ENCODE results near the gene PAIP1.

PAIP1 gene

GRCh38 chr5:43572357-43572756 lies 15.5 kb upstream of the PAIP1 start:
- DNase-seq (ENCODE audit: low read depth): no peak
- TF ChIP-seq POLR2A (IDR thresholded peaks at IDR 0.05; ENCODE audit: extremely low read depth, insufficient read length) (no peak), MYC (IDR thresholded peaks at IDR 0.05; ENCODE audit: low read depth, low read length) (no peak), CTCF (IDR thresholded peaks at IDR 0.05; ENCODE audit: low read depth, low read length) (no peak), MAX (IDR thresholded peaks at IDR 0.05; ENCODE audit: low read depth, low read length) (no peak)
- H3K4me3 ChIP-seq (ENCODE audit: low read depth, low read length): no peak overlapping the region

- no peak for DNase-seq (ENCODE audit: low read depth)
- H3K4me3 ChIP-seq (ENCODE audit: low read depth, low read length): no peak overlapping the region
- TF ChIP-seq MAX (IDR thresholded peaks at IDR 0.05; ENCODE audit: low read depth, low read length): no peak
- TF ChIP-seq MYC (IDR thresholded peaks at IDR 0.05; ENCODE audit: low read depth, low read length): no peak
- TF ChIP-seq POLR2A (IDR thresholded peaks at IDR 0.05; ENCODE audit: extremely low read depth, insufficient read length): no peak
- no peak for TF ChIP-seq CTCF (IDR thresholded peaks at IDR 0.05; ENCODE audit: low read depth, low read length)
Observed at GRCh38 chr5:43571237-43571636, 14.4 kb upstream of the PAIP1 start.

- DNase-seq (ENCODE audit: low read depth): no peak
- no peak overlapping the region for H3K4me3 ChIP-seq (ENCODE audit: low read depth, low read length)
- no peak for TF ChIP-seq CTCF (IDR thresholded peaks at IDR 0.05; ENCODE audit: low read depth, low read length)
Observed at GRCh38 chr5:43570450-43571158, 13.7 kb upstream of the PAIP1 start.

GRCh38 chr5:43569236-43569746 lies 12.4 kb upstream of the PAIP1 start:
- TF ChIP-seq CTCF (IDR thresholded peaks at IDR 0.05; ENCODE audit: low read depth, low read length): no peak
- no peak for TF ChIP-seq MYC (IDR thresholded peaks at IDR 0.05; ENCODE audit: low read depth, low read length)
- TF ChIP-seq MAX (IDR thresholded peaks at IDR 0.05; ENCODE audit: low read depth, low read length): no peak
- no peak for TF ChIP-seq POLR2A (IDR thresholded peaks at IDR 0.05; ENCODE audit: extremely low read depth, insufficient read length)
- H3K4me3 ChIP-seq (ENCODE audit: low read depth, low read length): no peak overlapping the region
- no peak for DNase-seq (ENCODE audit: low read depth)

GRCh38 chr5:43567967-43568366 lies 11.1 kb upstream of the PAIP1 start:
- no peak for TF ChIP-seq CTCF (IDR thresholded peaks at IDR 0.05; ENCODE audit: low read depth, low read length)
- TF ChIP-seq POLR2A (IDR thresholded peaks at IDR 0.05; ENCODE audit: extremely low read depth, insufficient read length): no peak
- TF ChIP-seq MAX (IDR thresholded peaks at IDR 0.05; ENCODE audit: low read depth, low read length): no peak
- no peak for TF ChIP-seq MYC (IDR thresholded peaks at IDR 0.05; ENCODE audit: low read depth, low read length)

GRCh38 chr5:43565043-43565442 lies 8.2 kb upstream of the PAIP1 start:
- no peak for DNase-seq (ENCODE audit: low read depth)
- H3K4me3 ChIP-seq (ENCODE audit: low read depth, low read length): no peak overlapping the region
- no peak for TF ChIP-seq MAX (IDR thresholded peaks at IDR 0.05; ENCODE audit: low read depth, low read length)

More at GRCh38 chr5:43567967-43568366, 11.1 kb upstream of the PAIP1 start:
- DNase-seq (ENCODE audit: low read depth): no peak
- no peak overlapping the region for H3K4me3 ChIP-seq (ENCODE audit: low read depth, low read length)
